Measurements from ENCODE around the gene C19orf12.

DNA sequence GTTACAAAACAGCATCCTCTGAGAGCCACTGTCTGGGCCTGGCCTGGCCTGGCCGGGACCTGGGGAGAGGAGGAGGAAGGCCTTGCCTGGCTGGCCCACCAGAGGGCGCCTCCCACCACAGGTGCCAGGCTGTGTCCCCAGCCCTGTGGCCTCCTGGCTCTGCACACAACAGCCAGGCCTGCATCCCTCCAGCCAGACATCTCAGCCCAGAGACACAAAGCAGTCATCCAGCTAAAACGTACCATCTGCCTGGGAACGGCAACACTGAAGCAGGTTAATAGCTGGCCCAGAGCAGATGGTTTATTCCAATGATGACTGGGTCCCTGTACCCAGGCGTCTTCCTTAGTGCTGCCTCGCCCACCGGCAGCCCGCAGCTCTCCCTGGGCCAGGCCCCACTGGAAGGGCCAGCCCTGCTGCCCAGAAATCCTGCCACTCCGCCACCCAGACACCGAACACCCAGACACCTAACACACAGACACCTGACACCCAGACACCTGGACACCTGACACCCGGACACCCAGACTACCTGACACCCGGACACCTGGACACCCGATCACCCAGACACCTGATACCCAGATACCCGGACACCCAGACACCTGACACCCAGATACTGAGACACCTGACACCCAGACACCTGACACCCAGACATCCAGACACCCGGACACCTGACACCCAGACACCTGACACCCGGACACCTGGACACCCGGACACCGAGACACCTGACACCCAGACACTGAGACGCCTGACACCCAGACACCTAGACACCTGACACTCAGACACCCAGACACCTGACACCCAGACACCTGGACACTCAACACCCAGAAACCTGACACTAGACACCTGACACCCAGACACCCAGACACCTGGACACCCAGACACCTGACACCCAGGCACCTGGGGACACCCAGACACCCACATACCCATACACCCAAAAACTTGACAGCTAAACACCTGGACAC, 20.1 kb downstream of the C19orf12 start:
- TF ChIP-seq CTCF (IDR thresholded peaks at IDR 0.05; ENCODE audit: poor library complexity, severe bottlenecking) (peak; percentile 84), EP300 (conservative IDR thresholded peaks at IDR 0.05; ENCODE audit: poor library complexity, severe bottlenecking) (no peak), REST (IDR thresholded peaks at IDR 0.05; ENCODE audit: borderline replicate concordance) (no peak), MXI1 (conservative IDR thresholded peaks at IDR 0.05; ENCODE audit: poor library complexity, severe bottlenecking) (no peak), EZH2 (IDR thresholded peaks at IDR 0.05; ENCODE audit: borderline replicate concordance, insufficient read depth, low read length, poor library complexity, severe bottlenecking) (no peak), POLR2AphosphoS5 (IDR thresholded peaks at IDR 0.05) (no peak)

Data from neural cell (in vitro differentiated cells).